EL (cell line): ENCODE data around the gene SLC4A8.
"Not testable (repeated sequence)": the region's sequence is repeated elsewhere in the genome, so short reads cannot be mapped to it uniquely, and the experiment has no call there.

Source experiments
- DNase-seq: peaks from one replicate; pipeline ENCODE4 v3.0.0-alpha.2; 2016

Gene SLC4A8

DNA sequence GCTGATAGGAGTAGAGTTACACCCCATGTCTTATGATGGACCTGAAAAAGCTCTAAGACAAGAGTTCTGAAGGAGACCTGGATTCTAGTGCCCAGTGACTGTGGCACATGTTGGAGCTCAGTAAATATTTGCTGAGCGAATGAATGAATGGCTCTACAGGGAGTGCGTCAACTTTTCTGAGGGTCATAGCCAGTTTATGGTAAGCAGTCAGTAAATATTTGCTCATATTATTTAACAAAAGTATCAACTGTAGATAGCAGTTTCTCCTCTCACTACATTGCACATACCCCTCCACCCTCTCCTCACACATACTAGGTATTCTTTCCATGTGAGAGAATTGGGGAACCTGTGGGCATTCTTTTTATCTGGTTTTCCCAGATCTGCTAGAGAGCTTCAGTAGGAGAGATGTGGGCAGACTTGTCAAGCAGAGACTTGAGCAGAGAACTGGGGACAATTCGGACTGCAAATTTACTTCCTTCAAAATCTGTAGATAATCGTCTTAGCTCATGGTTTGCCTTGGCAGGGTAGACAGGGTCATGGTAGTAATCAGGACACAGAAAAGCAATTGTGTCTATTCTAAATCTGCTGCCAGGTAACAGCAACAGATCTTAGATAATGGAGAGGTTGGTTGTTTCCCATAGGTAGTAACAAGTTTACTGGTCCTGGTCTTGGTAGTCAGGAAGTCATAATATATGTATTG is 5.7 kb downstream of the SLC4A8 start:
- no peak for DNase-seq

DNA sequence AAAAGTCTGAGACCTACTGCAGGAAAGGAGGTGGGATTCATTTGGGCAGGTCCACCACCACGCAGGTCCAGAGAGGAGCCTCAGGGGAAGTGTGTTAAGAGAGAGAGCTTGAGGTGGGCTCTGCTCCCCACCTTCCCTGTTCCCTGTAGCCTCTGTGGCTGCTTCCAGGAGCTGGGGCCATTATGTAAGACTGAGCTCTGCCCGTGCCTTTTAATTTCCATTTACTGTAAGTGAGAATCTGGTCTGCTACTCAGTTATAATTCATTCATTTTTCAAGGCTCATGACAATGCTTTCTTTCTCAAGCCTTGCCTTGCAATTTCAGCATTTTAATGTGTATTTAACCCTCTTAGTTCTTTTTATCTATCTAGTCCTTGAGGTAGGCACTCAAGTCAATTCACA is 8.3 kb downstream of the SLC4A8 start:
- no peak for DNase-seq

DNA sequence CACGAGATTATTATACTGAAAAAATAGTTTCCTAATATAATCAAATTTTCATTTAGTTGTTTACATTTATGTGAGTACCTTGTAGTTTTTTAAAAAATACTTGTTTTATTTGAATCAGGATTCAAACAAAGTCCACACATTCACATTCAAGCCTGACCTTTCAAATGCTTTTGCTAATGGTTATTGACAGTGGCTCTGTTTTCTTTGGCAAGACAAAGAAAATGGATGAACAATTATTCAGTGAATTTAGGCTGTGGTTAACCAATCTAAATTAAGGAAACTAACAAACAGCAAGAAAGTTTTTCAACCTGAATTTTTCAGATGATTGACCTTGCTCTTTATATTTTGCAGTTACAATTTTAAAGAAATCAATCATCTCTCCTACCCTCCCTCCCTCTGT is 9.7 kb downstream of the SLC4A8 start:
- DNase-seq: no peak

DNA sequence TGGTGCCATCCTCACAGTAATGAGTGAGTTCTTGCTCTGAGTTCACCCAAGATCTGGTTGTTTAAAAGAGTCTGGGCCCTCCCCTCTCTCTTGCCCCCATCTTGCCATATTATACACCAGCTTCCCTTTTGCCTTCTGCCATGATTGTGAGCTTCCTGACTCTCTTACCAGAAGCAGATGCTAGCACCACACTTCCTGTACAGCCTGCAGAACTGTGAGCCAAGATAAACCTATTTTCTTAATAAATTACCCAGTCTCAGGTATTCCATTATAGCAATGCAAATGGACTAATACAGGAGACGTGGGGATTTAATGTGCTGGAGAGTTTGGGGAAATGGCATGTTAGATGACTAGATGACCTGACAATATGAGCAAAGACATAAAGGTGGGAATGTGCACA is 12.8 kb downstream of the SLC4A8 start:
- no peak for DNase-seq

DNA sequence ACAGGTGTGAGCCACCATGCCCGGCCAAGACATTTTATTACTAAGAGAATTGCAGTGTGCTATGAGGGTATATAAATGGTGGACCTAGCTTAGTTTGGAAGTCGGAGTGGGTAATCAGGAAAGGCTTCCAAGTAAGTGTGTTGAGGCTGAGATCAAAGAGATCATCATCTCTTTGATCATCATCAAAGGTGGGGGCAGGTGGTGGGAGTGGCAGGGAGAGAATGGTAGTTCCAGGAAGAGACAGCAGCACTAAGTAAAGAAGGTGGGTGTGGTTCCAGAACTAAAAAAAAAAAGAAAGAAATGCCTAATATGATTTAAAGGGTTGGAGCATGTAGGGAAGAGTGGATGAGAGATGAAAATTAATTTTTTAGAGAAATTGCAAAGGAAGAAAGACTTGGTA is 14.7 kb downstream of the SLC4A8 start:
- no peak for DNase-seq

DNA sequence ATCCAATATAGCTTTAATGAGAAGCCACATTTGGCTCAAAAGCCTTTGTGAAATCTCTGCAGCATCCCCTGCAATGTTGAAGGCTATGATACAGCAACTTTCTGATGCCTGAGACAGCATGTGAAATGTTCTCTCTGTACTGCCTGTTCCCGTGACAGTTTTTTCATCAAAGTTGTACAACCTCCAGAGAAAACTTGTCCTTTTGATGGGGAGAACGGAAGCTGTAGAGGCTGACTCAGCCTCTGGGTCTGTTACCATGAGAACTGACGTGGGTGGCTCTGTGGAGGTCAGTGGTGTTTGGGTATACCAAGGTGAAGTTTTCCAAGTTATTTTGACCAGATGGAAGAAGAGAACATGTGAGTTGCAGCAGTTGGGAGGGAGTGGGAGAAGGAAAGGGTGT is 17.0 kb downstream of the SLC4A8 start:
- DNase-seq: peak; percentile 41

DNA sequence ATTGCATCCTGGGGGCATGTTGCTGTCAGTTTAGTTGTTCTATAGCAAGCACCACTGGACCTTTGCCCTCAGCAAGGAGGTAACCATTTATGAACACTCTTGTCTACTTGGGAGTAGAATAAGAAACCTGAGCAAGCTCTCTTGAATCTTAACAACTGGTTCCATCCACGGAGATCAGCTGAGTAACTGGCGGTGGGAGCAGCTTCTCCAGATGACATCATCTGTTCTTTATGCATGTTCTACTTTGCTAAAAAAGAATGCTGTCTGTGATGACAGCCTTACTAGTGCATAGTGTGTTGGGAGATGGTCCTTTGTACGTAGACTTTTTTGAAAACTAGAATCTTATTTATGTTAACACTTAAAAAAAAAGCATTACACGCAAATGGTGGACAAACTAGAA is 17.7 kb downstream of the SLC4A8 start:
- no peak for DNase-seq

DNA sequence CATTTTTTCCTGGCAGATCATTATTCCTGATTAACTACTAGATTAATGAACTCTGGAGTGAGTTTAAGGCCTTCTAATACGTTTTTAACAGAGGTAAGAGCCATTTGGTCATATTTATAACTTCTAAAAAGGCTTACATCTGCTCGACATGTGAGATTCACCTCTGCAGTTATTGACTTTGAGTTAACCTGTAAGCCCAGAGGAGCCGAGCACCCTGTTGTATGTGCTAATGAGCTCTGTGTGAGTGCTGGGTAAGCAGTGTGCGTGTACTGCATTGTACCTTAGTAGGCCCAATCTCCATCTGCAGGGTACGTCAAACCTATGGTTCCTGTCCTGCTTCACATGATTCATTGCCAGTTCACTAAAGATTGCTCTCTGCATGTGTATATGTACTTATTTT is 18.9 kb downstream of the SLC4A8 start:
- no peak for DNase-seq

DNA sequence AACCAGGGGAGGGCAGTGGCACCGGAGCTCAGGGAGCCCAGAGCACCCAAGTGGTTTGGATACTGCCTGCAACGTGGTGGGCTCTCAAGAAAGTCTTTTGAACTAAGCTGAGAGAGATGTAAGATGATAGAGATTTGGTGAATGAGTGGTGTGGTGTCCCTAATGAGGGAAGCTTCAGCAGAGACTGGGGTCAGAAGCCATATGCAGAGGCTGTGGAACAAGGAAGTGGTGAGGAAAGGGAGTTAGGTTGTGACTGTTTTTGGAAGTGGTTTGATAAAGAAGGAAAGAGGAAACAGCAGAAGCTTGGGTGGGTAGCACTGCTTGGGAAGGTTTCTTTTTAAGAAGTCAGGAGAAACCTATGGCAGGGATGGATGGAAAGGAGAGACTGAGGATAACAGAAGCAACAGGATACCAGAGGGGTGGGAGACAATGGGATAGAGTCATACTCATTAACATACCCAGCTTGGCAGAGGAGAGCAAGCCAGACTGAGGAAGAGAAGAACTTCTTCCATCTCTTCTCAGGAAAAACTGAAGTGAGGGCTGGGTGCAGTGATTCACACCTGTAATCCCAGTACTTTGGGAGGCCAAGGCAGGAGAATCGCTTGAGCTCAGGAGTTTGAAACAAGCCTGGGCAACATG is 24.1 kb downstream of the SLC4A8 start:
- DNase-seq: no peak

DNA sequence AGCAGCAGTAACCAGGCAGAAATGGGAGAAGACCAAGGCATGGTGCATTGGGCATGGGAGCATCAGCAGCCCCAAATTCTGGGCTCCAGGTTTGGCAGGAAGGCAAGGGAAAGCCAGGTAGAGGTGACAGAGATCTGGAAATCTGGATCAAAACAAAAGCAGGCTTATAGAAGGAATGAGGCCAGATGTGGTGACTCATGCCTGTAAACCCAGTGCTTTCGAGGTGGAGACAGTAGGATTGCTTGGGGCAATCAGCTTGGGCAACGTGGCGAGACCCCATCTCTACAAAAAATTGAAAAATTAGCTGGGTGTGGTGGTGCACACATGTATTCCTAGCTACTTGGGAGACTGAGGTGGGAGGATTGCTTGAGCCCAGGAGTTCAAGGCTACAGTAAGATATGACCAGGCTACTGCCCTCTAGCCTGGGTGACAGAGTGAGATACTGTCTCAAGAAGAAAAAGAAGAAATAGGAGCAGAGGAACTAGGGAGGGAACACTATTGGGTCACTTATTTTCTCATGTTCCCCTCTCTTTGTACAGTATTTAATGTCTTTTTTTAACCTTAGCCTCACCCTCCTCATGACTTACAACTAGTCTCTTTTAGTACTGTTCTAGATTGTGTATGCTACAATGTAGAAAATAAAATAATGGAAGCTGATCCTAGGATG is 25.1 kb downstream of the SLC4A8 start:
- DNase-seq: peak; percentile 48

DNA sequence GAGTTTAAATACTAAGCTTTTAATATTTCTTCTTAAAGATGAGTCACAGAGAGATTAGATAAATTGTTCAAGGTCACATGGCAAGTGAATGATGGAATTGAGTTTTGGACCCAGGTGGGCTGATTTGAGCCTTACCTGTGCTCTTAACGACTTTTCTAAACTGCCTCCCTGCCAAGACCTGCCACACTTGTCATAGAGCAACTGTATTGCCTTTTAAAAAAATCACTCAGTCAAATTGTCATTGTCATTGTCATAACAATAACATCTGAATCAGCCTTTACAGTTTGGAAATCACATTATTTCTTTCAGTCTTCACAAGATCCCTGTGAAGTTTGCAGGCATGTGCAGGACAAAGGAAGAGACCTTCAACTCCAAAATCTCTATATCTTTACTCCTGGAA is 25.7 kb downstream of the SLC4A8 start:
- no peak for DNase-seq

DNA sequence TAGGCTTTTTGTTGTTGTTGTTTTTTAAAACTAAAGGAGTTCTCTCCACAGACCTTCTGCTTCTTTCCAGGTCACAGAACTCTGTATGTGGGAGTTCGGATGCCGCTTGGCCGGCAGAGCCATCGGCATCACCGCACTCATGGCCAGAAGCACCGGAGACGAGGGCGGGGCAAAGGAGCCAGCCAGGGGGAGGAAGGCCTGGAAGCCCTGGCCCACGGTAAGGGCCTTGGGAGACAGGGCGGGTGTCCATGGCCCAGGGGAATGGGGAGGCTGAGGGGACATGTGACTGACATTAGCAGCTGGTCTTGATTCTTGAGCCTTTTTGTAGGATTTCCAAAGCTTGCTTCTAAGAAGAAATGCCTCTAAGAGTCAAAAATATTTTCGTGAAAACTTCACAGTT is 26.2 kb downstream of the SLC4A8 start:
- DNase-seq: no peak

DNA sequence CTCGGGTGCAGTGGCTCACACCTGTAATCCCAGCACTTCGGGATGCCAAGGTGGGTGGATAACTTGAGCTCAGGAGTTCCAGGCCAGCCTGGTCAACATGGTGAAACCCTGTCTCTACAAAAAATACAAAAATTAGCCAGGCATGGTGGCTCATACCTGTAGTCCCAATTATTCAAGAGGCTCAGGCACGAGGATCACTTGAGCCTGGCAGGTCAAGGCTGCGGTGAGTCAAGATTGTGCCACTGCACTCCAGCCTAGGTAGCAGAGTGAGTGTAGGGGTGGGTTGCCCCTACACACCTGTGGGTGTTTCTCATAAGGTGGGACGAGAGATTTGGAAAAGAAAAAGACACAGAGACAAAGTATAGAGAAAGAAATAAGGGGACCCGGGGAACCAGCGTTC is 29.4 kb downstream of the SLC4A8 start:
- not testable (repeated sequence) for DNase-seq

DNA sequence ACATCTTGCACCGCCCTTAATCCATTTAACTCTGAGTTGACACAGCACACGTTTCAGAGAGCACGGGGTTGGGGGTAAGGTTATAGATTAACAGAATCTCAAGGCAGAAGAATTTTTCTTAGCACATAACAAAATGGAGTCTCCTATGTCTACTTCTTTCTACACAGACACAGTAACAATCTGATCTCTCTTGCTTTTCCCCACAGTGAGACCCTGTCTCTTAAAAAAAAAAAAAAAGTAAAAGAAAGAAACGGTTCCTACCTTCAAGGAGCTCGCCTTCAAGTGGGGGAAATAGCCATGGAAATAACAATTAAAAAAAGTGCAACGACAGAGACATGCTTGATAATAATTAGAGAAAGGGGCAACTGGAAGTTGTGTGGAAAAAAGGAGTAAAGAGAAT is 30.4 kb downstream of the SLC4A8 start:
- not testable (repeated sequence) for DNase-seq

DNA sequence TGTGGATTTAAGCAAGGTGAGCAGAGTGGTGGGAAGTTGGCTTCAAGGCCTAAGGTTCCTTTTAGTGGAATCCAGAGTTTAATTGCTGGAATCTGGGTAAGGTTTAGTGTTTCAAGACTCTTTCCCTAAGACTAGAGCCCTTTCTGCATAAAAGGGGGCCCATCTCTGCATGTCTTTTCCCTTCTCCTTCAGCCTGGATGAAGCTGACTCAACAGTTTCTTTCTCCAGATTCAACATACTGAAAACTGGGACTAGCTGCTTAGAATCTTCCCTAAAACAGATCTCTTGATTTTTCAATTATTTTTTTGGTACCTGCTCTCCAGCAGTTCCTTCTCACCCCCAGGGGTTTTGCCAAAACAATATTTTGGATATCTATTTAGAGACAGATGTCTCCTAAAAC is 34.0 kb downstream of the SLC4A8 start:
- DNase-seq: no peak

DNA sequence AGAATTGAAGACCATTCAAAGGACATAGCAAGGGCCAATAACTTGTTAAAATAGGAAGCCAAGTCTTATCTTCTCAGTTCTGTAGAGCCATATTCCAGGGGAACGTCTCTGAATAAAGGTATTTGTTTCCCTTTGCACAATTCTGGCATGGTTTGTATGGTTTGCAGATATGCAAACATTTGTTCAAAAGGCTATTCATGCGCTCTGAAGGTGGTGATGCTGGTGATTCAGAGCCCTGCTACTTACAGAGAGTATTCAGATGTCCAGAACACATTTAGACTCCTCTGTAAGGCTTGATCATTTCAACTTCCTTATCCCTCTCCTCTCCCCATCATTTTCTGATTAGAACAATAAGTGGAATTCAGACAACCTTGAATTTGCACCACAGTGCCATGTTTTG is 35.9 kb downstream of the SLC4A8 start:
- DNase-seq: no peak

DNA sequence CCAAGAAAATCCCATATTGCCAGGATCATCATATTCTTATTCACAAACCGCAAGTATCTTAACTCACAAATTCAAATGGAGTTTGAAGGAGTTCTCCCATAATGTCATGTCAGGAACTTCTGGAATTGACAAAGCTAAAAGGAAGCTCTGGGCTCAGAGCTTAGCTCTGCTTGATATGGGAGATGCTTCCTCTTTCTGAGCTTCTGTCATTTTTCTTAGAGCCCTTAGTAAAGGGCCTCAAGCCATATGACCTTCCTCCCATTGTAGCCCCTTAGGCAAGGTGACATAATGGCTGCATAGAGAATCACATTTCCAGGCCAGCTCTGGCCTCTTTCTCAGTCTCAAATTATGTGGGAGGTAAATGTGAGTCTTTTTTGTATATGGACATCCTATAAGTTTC is 40.9 kb downstream of the SLC4A8 start:
- no peak for DNase-seq

DNA sequence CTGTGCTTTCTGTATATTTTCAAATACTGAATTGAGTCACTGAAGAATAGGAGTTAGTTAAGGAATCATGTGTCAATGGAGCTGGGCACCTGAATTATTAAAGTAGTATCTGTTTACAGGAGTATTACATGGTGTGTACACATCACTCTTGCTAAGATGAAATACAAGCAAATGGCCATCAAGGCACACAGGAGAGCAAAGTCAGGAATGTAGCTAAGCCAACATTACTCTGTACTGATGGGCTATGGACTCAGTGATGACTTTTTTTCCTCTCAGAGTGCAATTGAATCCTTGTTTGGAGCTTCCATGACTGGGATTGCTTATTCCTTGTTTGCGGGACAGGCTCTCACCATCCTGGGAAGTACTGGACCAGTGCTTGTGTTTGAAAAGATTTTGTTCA is 45.5 kb downstream of the SLC4A8 start:
- DNase-seq: no peak

DNA sequence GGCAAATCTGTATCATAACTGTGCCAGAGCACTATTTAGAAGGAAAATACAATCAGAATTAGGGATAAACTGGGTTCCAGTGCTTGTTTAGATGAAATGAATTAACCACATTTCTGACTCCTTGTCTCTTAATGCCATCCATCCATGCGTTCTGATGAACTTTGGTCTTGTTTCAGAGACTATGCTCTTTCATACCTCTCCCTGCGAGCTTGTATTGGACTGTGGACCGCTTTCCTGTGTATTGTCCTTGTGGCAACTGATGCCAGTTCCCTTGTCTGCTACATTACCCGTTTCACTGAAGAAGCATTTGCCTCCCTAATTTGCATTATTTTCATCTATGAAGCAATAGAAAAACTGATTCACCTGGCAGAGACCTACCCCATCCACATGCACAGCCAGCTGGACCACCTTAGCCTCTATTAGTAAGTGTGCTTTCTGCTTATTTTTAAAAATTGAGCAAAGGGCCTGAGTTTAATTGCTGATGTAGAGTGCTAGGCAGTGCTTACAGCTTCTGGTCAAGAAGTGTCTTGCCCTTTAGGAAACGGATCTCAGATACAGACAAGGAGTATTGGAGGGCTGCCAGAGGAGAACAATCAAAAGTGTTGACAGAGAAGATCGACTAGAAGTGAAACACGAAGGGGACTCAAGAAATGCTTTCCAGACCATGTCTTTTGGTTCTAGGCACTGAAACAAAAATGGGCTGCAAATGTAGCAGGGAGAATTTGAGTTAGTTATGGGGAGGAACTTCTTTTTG is 46.7 kb downstream of the SLC4A8 start:
- no peak for DNase-seq

DNA sequence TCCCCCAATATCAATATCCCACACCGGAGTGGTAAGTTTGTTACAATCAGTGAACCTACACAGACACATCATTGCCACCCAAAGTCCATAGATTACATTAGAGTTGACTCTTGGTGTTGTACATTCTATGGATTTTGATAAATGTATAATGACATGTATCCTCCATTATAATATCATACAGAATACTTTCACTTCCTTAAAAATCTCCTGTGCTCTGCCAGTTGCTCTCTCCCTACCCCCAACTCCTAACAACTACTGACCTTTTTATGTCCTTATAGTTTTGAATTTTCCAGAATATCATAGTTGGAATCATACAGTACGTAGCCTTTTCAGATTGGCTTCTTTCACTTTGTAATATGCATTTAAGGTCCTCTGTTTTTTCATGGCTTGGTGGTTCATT is 48.4 kb downstream of the SLC4A8 start:
- DNase-seq: no peak

DNA sequence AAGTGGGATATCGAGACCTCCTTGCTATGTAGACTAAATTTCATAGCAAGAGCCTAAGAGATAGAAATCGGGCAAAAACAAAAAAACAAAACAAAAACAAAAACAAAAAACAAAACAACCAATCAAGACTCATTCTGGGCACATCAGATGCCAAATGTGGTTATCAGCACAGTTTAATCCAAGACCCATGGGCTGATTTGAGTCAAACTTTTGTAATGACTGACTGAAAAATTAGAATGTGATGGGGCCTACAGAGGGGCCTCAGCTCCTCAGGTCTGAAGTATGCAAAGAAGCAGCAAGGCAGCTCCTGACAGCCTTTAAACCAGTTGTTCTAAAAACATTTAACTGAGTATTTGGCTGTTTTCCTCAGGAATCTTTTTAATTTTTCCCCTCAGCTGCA is 49.3 kb downstream of the SLC4A8 start:
- DNase-seq: no peak

DNA sequence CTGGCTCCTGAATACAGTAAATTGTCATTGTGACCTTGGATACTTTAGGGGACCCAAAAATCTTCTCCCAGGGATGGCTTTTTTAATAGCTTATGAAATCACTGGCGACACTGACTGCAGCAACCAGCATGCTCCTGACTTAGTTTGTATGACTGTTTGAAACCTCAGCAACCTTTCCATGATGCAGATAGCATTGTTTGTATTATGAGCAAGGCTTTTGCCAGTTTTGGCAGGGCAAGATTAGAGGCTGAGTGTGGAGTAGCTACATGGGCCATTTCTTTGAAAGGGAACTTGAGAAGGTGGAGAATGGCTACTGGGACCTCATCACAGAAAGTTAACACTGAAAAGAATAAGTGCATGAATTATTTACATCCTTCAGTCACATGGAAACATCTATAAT is 50.9 kb downstream of the SLC4A8 start:
- DNase-seq: no peak

DNA sequence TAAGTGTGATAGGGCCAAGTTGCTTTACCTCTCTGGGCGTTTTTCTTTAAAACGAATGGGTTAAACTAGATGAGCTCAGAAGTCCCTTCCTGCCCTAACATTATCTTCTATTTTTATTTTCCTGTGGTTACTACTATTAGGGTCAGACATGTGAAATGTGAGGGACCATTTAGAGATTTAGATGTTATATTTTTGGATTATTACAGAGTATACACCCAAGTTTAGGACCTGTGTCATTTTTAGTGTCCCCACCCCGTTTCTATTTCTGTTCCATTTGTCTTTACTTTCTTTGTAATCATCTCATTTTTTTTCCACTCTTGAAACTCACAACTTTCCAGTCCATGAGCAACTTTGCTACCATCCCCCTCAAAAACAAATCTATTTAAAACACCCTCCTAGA is 56.3 kb downstream of the SLC4A8 start:
- DNase-seq: no peak
